A673 (cell line): ENCODE data around the gene ATP2B3.

Source experiments
- CTCF ChIP-seq: fragments of 300-800, 200-600 bp; sonication (generic); conservative IDR thresholded peaks from 2 replicates; pipeline ENCODE4 v1.5.1; 2017; ENCODE audit warnings: low read depth, mild to moderate bottlenecking, antibody characterized with exemption, low read length, moderate library complexity, mixed read lengths
- EZH2 ChIP-seq: fragments of 200-600 bp; sonication (generic); IDR thresholded peaks from 2 replicates; pipeline ENCODE4 v1.6.1; 2017; ENCODE audit warnings: borderline replicate concordance, low read depth, mild to moderate bottlenecking, mixed read lengths, antibody characterized with exemption, low read length; ENCODE audit not compliant: poor library complexity, severe bottlenecking

GRCh38 chrX:153495903-153496589 lies 21.4 kb upstream of the ATP2B3 start:
- TF ChIP-seq CTCF (no peak), EZH2 (no peak)
